GM23338 (cell line): ENCODE measurements around the gene HS6ST2. TPM values are rescaled to one million over a fixed set of nuclear protein-coding genes. Genes with fewer than 3 reads are reported as not detected.

Experiments
- ATAC-seq: fragments of 200-7000 bp; cut with Tn5 transposase; 3 replicates; pipeline ENCODE4 v1.9.1; 2020
- DNase-seq: peaks from one replicate; pipeline ENCODE4 v3.0.0-alpha.2; 2015; ENCODE audit warnings: low spot score
- H2AFZ ChIP-seq: fragments of 200-600 bp; sonication (generic); 2 replicates; pipeline ENCODE4 v1.8.0; 2016; ENCODE audit warnings: antibody characterized with exemption, mild to moderate bottlenecking, moderate library complexity
- H3F3A ChIP-seq: fragments of 200-600 bp; sonication (generic); replicated peaks from 2 replicates; pipeline ENCODE4 v1.8.0; 2017; ENCODE audit warnings: antibody characterized with exemption, mixed run types, low read depth
- H3K27ac ChIP-seq: fragments of 200-600 bp; sonication (generic); 2 replicates; pipeline ENCODE4 v1.6.1; 2016; ENCODE audit warnings: low read depth
- H3K27me3 ChIP-seq: fragments of 200-600 bp; sonication (generic); 2 replicates; pipeline ENCODE4 v1.8.0; 2016; ENCODE audit warnings: mild to moderate bottlenecking, mixed run types, moderate library complexity; ENCODE audit not compliant: insufficient read depth
- H3K36me3 ChIP-seq: fragments of 200-600 bp; sonication (generic); 2 replicates; pipeline ENCODE4 v1.8.0; 2016; ENCODE audit warnings: mild to moderate bottlenecking; ENCODE audit not compliant: insufficient read depth
- H3K4me1 ChIP-seq: fragments of 200-600 bp; sonication (generic); 2 replicates; pipeline ENCODE4 v1.8.0; 2016; ENCODE audit warnings: mild to moderate bottlenecking, moderate library complexity; ENCODE audit not compliant: insufficient read depth
- H3K4me2 ChIP-seq: fragments of 200-600 bp; sonication (generic); 2 replicates; pipeline ENCODE4 v1.7.1; 2017; ENCODE audit warnings: mixed run types
- H3K4me3 ChIP-seq: fragments of 200-600 bp; sonication (generic); 2 replicates; pipeline ENCODE4 v1.6.1; 2016; ENCODE audit warnings: mixed run types
- H3K79me2 ChIP-seq: fragments of 200-600 bp; sonication (generic); replicated peaks from 2 replicates; pipeline ENCODE4 v1.8.0; 2017; ENCODE audit warnings: mild to moderate bottlenecking; ENCODE audit not compliant: insufficient read depth
- H3K9me2 ChIP-seq: fragments of 200-600 bp; sonication (generic); 2 replicates; pipeline ENCODE4 v1.8.0; 2017; ENCODE audit not compliant: insufficient read depth
- H4K20me1 ChIP-seq: fragments of 200-600 bp; sonication (generic); replicated peaks from 2 replicates; pipeline ENCODE4 v1.8.0; 2017; ENCODE audit warnings: mild to moderate bottlenecking; ENCODE audit not compliant: insufficient read depth
- H3K27ac Mint-ChIP-seq: 2 replicates; pipeline ENCODE4 v1.8.0; 2020; ENCODE audit warnings: inconsistent platforms, mild to moderate bottlenecking, moderate library complexity, mixed read lengths
- H3K27me3 Mint-ChIP-seq: 3 replicates; pipeline ENCODE4 v1.8.0; 2022; ENCODE audit warnings: low read depth, mild to moderate bottlenecking, moderate library complexity, mixed read lengths, inconsistent platforms; ENCODE audit not compliant: insufficient read depth, poor library complexity
- H3K36me3 Mint-ChIP-seq: 3 replicates; pipeline ENCODE4 v1.8.0; 2021; ENCODE audit warnings: low read depth, mild to moderate bottlenecking, inconsistent platforms, moderate library complexity, mixed read lengths
- H3K4me1 Mint-ChIP-seq: 3 replicates; pipeline ENCODE4 v1.8.0; 2020; ENCODE audit warnings: mild to moderate bottlenecking, inconsistent platforms, mixed read lengths
- H3K4me3 Mint-ChIP-seq: 3 replicates; pipeline ENCODE4 v1.8.0; 2021; ENCODE audit warnings: moderate library complexity, mild to moderate bottlenecking, inconsistent platforms, mixed read lengths
- H3K9me3 Mint-ChIP-seq: 3 replicates; pipeline ENCODE4 v1.8.0; 2020; ENCODE audit warnings: moderate library complexity, mild to moderate bottlenecking, inconsistent platforms, mixed read lengths
- CREB1 ChIP-seq: fragments of 250-450 bp; sonication (Bioruptor Pico); IDR thresholded peaks from 2 replicates; pipeline ENCODE4 v1.5.0; 2020; ENCODE audit warnings: low read depth, mild to moderate bottlenecking, moderate library complexity
- CTCF ChIP-seq, 2 experiments: fragments of 200-600 bp in 1 of 2; sonication (generic) in 1 of 2; conservative IDR thresholded peaks; 2 replicates each; pipeline versions ENCODE4 v1.5.1 to v1.6.1; 2016 to 2017; ENCODE audit warnings: antibody characterized with exemption in 2 of 2, low read depth in 2 of 2, mild to moderate bottlenecking in 2 of 2, moderate library complexity in 1 of 2
- ETS1 ChIP-seq: IDR thresholded peaks from 2 replicates; pipeline ENCODE4 v1.6.1; 2016; ENCODE audit warnings: antibody characterized with exemption
- EZH2phosphoT487 ChIP-seq: fragments of 200-600 bp; sonication (generic); IDR thresholded peaks from one replicate; pipeline ENCODE4 v1.8.1; 2018; ENCODE audit warnings: antibody characterized with exemption; ENCODE audit not compliant: unreplicated experiment
- JUNB ChIP-seq: IDR thresholded peaks from one replicate; pipeline ENCODE4 v1.6.1; 2016; ENCODE audit warnings: antibody characterized with exemption; ENCODE audit not compliant: unreplicated experiment
- POLR2AphosphoS5 ChIP-seq: IDR thresholded peaks from 2 replicates; pipeline ENCODE4 v1.6.1; 2016; ENCODE audit warnings: antibody characterized with exemption, low read depth
- REST ChIP-seq: IDR thresholded peaks from one replicate; pipeline ENCODE4 v1.6.1; 2018; ENCODE audit warnings: antibody characterized with exemption; ENCODE audit not compliant: unreplicated experiment
- STAT1 ChIP-seq: IDR thresholded peaks from one replicate; pipeline ENCODE4 v1.6.1; 2016; ENCODE audit warnings: antibody characterized with exemption; ENCODE audit not compliant: unreplicated experiment
- ZNF114 ChIP-seq: fragments of 250-450 bp; sonication (Bioruptor Pico); IDR thresholded peaks from 2 replicates; pipeline ENCODE4 v1.5.0; 2020; ENCODE audit warnings: mild to moderate bottlenecking, moderate library complexity
- ZNF331 ChIP-seq: fragments of 250-450 bp; sonication (Bioruptor Pico); IDR thresholded peaks from 2 replicates; pipeline ENCODE4 v1.5.0; 2020; ENCODE audit warnings: low read depth, mild to moderate bottlenecking, moderate library complexity
- polyA plus RNA-seq: library from polyadenylated mRNA; unstranded; fragments of >200 nt; fragmentation: Nextera tagmentation; extraction: Ambion mirVana; gene quantifications from 2 replicates; pipeline ENCODE4 v1.2.1, GENCODE V29; 2016
- total RNA-seq: library from RNA; depleted of rRNA; stranded (reverse); fragments of >200 nt; shearing (Covaris generic); gene quantifications from 2 replicates; pipeline ENCODE4 v1.2.3, GENCODE V29; 2014
- TF ChIP-seq, protein P1 (sequence below): fragments of 250-450 bp; sonication (Bioruptor Pico); IDR thresholded peaks from 2 replicates; pipeline ENCODE4 v1.5.0; 2020; ENCODE audit warnings: mild to moderate bottlenecking, moderate library complexity

Gene HS6ST2
- total and polyA plus RNA-seq, 2 experiments from 2014 or later = 0.82 to 4.8 TPM

- TF ChIP-seq, protein P1, sequence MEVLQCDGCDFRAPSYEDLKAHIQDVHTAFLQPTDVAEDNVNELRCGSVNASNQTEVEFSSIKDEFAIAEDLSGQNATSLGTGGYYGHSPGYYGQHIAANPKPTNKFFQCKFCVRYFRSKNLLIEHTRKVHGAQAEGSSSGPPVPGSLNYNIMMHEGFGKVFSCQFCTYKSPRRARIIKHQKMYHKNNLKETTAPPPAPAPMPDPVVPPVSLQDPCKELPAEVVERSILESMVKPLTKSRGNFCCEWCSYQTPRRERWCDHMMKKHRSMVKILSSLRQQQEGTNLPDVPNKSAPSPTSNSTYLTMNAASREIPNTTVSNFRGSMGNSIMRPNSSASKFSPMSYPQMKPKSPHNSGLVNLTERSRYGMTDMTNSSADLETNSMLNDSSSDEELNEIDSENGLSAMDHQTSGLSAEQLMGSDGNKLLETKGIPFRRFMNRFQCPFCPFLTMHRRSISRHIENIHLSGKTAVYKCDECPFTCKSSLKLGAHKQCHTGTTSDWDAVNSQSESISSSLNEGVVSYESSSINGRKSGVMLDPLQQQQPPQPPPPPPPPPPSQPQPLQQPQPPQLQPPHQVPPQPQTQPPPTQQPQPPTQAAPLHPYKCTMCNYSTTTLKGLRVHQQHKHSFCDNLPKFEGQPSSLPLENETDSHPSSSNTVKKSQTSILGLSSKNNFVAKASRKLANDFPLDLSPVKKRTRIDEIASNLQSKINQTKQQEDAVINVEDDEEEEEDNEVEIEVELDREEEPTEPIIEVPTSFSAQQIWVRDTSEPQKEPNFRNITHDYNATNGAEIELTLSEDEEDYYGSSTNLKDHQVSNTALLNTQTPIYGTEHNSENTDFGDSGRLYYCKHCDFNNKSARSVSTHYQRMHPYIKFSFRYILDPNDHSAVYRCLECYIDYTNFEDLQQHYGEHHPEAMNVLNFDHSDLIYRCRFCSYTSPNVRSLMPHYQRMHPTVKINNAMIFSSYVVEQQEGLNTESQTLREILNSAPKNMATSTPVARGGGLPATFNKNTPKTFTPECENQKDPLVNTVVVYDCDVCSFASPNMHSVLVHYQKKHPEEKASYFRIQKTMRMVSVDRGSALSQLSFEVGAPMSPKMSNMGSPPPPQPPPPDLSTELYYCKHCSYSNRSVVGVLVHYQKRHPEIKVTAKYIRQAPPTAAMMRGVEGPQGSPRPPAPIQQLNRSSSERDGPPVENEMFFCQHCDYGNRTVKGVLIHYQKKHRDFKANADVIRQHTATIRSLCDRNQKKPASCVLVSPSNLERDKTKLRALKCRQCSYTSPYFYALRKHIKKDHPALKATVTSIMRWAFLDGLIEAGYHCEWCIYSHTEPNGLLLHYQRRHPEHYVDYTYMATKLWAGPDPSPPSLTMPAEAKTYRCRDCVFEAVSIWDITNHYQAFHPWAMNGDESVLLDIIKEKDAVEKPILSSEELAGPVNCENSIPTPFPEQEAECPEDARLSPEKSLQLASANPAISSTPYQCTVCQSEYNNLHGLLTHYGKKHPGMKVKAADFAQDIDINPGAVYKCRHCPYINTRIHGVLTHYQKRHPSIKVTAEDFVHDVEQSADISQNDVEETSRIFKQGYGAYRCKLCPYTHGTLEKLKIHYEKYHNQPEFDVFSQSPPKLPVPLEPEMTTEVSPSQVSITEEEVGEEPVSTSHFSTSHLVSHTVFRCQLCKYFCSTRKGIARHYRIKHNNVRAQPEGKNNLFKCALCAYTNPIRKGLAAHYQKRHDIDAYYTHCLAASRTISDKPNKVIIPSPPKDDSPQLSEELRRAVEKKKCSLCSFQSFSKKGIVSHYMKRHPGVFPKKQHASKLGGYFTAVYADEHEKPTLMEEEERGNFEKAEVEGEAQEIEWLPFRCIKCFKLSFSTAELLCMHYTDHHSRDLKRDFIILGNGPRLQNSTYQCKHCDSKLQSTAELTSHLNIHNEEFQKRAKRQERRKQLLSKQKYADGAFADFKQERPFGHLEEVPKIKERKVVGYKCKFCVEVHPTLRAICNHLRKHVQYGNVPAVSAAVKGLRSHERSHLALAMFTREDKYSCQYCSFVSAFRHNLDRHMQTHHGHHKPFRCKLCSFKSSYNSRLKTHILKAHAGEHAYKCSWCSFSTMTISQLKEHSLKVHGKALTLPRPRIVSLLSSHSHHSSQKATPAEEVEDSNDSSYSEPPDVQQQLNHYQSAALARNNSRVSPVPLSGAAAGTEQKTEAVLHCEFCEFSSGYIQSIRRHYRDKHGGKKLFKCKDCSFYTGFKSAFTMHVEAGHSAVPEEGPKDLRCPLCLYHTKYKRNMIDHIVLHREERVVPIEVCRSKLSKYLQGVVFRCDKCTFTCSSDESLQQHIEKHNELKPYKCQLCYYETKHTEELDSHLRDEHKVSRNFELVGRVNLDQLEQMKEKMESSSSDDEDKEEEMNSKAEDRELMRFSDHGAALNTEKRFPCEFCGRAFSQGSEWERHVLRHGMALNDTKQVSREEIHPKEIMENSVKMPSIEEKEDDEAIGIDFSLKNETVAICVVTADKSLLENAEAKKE = no peak
- TF ChIP-seq JUNB (no peak), ZNF114 (CRISPR knock-in tag) (no peak), ETS1 (no peak)
Measured at GRCh38 chrX:132728296-132728695, 230.1 kb downstream of the HS6ST2 start (continued).

GRCh38 chrX:132718431-132718958, 239.9 kb downstream of the HS6ST2 start:
- Mint-ChIP-seq H3K27me3 (no peaks in the 10 kb centered on the region), H3K4me3 (no peak overlapping the region), H3K4me1 (no peaks in the 10 kb centered on the region), H3K27ac (no peak overlapping the region), H3K9me3 (no peaks in the 10 kb centered on the region), H3K36me3 (no peaks in the 10 kb centered on the region)
- no peak overlapping the region for H2AFZ ChIP-seq
- no peaks in the 10 kb centered on the region for H3K27me3 ChIP-seq
- H3K4me2 ChIP-seq = no peak overlapping the region
- H3K36me3 ChIP-seq = no peaks in the 10 kb centered on the region
- H3K27ac ChIP-seq = no peak overlapping the region
- no peaks in the 10 kb centered on the region for H3K4me1 ChIP-seq
- no peaks in the 10 kb centered on the region for H4K20me1 ChIP-seq
- ATAC-seq (no peak), DNase-seq (no peak)
- no peaks in the 10 kb centered on the region for H3K79me2 ChIP-seq
- H3F3A ChIP-seq = no peaks in the 10 kb centered on the region
- no peak overlapping the region for H3K4me3 ChIP-seq
- H3K9me2 ChIP-seq = no peaks in the 10 kb centered on the region
- TF ChIP-seq ETS1 = no peak
- TF ChIP-seq EZH2phosphoT487 = no peak
- no peak for TF ChIP-seq ZNF331 (CRISPR knock-in tag)
- no peak for TF ChIP-seq POLR2AphosphoS5
- TF ChIP-seq ZNF114 (CRISPR knock-in tag) = no peak
- TF ChIP-seq CREB1 = no peak
- TF ChIP-seq STAT1 = no peak
- no peak for TF ChIP-seq CTCF (conservative IDR thresholded peaks at IDR 0.05; ENCODE audit: low read depth in 2 of 2)
- TF ChIP-seq JUNB = no peak
- no peak for TF ChIP-seq REST
